Gastroesophageal sphincter (tissue), 3 donors: ENCODE data around the gene TRIM38.

Experiments
- EP300 ChIP-seq: sonication (generic); formaldehyde crosslinking; IDR thresholded peaks from one replicate; pipeline ENCODE4 v1.6.1; 2017; ENCODE audit warnings: antibody characterized with exemption, mild to moderate bottlenecking
- POLR2AphosphoS5 ChIP-seq: sonication (generic); formaldehyde crosslinking; IDR thresholded peaks from one replicate; pipeline ENCODE4 v1.6.1; 2017; ENCODE audit warnings: antibody characterized with exemption
- TF ChIP-seq, protein P1 (sequence below), 4 experiments: fragments of 200-600 bp in 2 of 4; fragments of 450-650 bp in 2 of 4; sonication (generic) in 1 of 4; IDR thresholded peaks; one replicate each; pipeline ENCODE4 v1.5.1; 2017 to 2019; ENCODE audit warnings: antibody characterized with exemption in 4 of 4, mild to moderate bottlenecking in 2 of 4, moderate library complexity in 2 of 4

DNA sequence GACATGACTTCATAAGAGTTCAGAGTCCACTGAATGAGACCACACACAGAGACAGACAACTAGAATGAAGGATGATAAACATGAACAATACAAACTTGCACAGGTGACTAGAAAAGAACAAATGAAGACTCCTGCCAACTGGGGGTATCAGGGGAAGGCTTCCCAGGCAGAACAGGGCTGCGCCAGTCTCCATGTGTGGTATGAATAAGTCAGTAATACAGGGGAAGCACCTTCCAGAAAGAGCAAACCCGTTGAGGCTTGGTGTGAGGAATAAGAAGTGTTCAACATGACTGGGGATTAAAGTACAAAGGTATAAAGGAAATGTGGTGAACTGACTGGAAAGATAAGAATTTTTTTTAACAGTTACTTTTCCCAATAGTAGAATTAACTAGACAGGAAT, 28.4 kb upstream of the TRIM38 start:
- no peak for TF ChIP-seq POLR2AphosphoS5
- TF ChIP-seq, protein P1, sequence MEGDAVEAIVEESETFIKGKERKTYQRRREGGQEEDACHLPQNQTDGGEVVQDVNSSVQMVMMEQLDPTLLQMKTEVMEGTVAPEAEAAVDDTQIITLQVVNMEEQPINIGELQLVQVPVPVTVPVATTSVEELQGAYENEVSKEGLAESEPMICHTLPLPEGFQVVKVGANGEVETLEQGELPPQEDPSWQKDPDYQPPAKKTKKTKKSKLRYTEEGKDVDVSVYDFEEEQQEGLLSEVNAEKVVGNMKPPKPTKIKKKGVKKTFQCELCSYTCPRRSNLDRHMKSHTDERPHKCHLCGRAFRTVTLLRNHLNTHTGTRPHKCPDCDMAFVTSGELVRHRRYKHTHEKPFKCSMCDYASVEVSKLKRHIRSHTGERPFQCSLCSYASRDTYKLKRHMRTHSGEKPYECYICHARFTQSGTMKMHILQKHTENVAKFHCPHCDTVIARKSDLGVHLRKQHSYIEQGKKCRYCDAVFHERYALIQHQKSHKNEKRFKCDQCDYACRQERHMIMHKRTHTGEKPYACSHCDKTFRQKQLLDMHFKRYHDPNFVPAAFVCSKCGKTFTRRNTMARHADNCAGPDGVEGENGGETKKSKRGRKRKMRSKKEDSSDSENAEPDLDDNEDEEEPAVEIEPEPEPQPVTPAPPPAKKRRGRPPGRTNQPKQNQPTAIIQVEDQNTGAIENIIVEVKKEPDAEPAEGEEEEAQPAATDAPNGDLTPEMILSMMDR (IDR thresholded peaks at IDR 0.05), result no peak
- TF ChIP-seq EP300, result no peak
